Vagina (tissue), 2 donors: ENCODE measurements around the gene ASPG.

Experiments
- CTCF ChIP-seq, 3 experiments: fragments of 450-650 bp in 2 of 3; fragments of 200-600 bp in 1 of 3; sonication (generic) in 1 of 3; IDR thresholded peaks; one replicate each; pipeline ENCODE4 v1.5.1; 2017 to 2019; ENCODE audit warnings: antibody characterized with exemption in 3 of 3, mild to moderate bottlenecking in 2 of 3, moderate library complexity in 2 of 3
- POLR2A ChIP-seq, 2 donors: fragments of 450-650 bp; IDR thresholded peaks; one replicate each; pipeline ENCODE4 v1.6.1; 2017; ENCODE audit warnings: antibody characterized with exemption in 2 of 2, mild to moderate bottlenecking in 2 of 2, moderate library complexity in 2 of 2
- POLR2AphosphoS5 ChIP-seq, 2 donors: sonication (generic); formaldehyde crosslinking; IDR thresholded peaks; one replicate each; pipeline ENCODE4 v1.9.0; 2017; ENCODE audit warnings: antibody characterized with exemption in 2 of 2, mild to moderate bottlenecking in 2 of 2, low read depth in 1 of 2; ENCODE audit not compliant: insufficient read depth in 1 of 2

DNA sequence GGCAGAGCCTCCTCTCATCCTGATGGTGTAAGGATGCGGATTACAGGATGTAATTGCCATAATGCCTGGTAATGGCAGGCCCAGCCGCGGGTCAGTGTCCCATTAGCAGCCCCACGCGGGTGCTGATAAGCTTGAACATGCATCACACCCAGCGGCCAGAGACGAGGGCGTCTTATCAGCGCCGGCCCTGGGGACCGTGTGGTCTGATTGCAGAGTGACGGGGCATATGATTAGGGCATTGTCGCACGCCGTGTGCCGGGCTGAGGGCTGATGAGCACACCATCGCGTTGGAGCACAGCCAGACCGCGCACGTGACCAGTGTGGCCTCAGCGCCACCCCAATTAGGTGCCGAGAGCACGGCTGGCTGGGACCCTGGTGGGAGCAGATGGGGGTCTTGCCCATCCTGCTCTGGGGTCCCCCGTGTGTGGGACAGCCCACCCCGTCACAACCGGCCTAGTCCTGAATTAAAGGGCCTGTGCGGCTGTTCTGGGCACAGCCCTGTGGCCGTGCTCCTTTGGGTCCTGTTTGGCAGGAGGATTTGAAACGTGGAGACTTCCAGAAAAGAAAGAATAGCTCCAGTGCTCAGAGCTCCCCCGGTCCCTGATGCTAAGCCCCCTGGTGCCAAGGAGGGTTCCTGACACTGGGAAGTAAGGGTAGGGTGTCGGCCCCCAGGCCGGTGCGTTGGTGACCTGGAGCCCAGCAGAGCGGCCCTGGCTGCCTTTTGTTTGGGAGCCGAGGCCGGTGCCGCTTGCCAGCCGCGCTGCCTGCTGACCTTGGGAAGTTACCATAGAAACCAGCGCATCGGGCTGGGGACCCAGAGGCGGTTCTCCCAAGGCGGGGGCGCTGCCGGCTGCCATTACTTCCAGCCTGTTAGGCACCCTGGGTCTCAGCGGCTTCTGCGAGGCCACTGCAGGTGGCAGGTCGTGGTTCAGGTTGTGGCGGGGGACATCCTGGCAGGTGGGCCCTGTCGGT is 73.6 kb downstream of the ASPG start:
- TF ChIP-seq CTCF (IDR thresholded peaks at IDR 0.05) = no peak
- TF ChIP-seq POLR2AphosphoS5 (IDR thresholded peaks at IDR 0.05; ENCODE audit: insufficient read depth in 1 of 2, low read depth in 1 of 2) = no peak
- TF ChIP-seq POLR2A (IDR thresholded peaks at IDR 0.05) = no peak
